Stimulated activated CD8-positive, alpha-beta memory T cell treated with anti-CD3 and anti-CD28 coated beads, Interleukin-12 subunit alpha, Interleukin-12 subunit beta, amount 100 ng/mL, for 24 hours (primary cell): ENCODE measurements around the gene TSHZ1.

Source experiments
- DNase-seq: peaks from one replicate; pipeline ENCODE4 v3.0.0-alpha.2; 2020; ENCODE audit errors: extremely low read depth

Gene TSHZ1

DNA sequence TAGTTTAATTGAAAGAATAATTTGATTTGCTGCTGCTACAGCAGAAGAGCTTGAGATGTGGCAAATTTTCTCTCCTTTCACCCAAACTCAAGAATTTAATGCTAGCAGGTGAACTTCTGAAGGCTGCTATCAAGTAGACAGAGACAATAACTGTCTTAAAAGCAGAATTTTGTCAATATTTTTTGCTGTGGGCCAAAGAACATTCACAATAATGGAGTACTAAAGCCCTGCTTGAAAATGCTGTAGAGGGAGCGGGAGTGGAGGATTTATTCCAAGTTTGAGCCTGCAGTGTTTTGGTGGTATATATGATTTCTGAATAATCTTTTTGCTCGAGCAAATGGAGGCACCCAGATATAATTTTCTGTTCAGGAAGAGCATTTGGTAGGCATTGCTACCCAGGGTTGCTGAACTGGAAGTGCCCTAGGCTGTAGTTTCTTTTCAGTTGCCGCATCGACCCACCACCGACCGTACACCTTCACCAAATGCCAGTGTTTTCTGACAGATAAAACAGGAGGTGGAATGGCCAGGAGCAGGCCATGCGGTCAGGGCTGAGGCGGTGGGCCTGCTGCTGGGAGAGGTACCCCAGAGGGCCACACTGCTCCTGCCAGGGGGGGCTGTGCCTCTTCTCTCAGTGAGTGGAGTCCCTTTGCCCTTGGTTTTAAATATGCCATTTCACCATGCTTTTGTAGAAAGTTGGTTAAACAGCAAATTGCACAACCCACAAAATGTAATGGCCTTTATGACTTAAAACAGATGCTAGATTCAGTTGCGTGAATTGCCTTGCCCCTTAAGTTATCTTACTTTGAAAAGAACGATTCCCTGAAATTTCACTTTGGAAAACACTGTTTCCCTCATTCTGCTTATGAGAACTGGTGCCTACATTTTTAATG is 36.4 kb downstream of the TSHZ1 start:
- DNase-seq: no peak

GRCh38 chr18:75247611-75248421 is 37.2 kb downstream of the TSHZ1 start:
- DNase-seq: no peak

DNA sequence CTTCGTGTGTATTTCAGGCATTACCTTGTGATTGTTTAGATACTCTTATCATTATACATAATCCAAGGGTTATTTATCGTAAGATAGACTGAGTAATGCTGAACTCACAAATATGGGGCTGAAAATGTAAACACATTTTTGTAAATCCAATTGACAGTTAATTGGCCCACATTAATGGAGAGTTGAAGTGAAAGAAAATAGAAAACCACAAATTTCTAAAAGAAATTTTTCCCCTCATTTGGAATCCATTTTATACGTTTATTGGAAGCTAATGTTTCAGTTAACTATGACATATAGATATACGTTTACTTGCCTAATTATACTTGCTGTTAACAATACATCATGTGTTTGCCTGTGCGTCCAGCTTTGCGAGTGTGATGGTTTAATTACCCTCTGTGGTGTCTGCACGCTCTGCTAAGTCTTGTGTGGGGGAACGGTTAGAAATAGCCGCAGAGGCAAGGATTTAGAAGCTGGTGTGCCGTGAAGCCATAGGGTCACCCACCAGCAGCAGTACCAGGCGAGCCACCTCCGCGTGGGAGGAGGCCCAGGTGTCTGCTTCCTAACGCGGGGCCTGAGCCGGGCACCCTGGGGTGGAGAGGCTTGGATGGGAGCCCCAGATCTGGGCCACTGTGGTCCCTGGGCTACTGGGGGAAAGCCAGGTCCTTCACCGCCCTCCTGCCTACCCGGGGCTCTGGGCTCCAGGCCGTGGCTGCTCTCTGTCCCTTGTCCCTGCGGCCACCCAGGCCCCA is 38.0 kb downstream of the TSHZ1 start:
- DNase-seq: no peak

GRCh38 chr18:75249175-75249518 is 38.5 kb downstream of the TSHZ1 start:
- DNase-seq: no peak

GRCh38 chr18:75249672-75250470 is 39.3 kb downstream of the TSHZ1 start:
- no peak for DNase-seq

DNA sequence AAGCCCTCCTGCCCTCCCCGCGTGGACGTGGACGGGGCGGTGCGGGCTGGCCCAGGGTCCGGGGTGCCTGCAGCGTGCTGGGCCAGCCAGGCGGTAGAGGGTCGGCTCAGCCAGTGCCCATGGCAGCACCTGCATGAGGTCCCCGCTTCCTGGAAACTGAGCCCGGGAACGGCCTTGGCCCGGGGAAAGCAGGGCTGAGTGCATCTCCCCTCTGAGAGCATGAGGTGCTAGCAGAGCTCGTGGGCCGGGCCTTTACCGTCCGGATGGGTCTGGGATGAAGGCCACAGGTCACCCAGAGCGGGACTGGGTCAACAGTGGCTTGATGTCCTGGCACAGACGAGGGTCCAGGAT is 39.8 kb downstream of the TSHZ1 start:
- no peak for DNase-seq

GRCh38 chr18:75251466-75251865 is 40.9 kb downstream of the TSHZ1 start:
- no peak for DNase-seq

GRCh38 chr18:75252136-75252535 is 41.5 kb downstream of the TSHZ1 start:
- DNase-seq: no peak

GRCh38 chr18:75253043-75253442 is 42.4 kb downstream of the TSHZ1 start:
- DNase-seq: no peak

GRCh38 chr18:75253784-75254183 is 43.2 kb downstream of the TSHZ1 start:
- DNase-seq: no peak

- no peak for DNase-seq
Measured at GRCh38 chr18:75255094-75255493, 44.5 kb downstream of the TSHZ1 start.

DNA sequence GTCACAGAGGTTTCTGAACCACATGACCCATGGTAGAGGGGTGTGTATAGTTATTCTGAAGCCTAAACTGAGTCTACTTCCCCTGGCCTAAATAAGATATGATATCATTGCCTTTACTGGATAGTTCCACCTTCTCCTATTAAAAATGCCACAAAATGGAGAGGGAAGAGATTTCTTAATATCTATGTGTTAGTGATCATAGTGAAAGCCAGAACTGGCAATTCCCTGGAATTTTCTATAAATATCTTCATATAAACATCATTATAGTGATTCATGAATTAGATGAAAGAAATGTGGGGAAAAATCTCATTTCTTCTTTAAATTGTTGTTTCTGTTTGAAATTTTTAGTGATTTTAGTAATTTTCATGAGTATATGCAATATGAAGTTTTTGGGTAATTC is 45.8 kb downstream of the TSHZ1 start:
- no peak for DNase-seq

GRCh38 chr18:75257605-75258004 is 47.0 kb downstream of the TSHZ1 start:
- DNase-seq: no peak

DNA sequence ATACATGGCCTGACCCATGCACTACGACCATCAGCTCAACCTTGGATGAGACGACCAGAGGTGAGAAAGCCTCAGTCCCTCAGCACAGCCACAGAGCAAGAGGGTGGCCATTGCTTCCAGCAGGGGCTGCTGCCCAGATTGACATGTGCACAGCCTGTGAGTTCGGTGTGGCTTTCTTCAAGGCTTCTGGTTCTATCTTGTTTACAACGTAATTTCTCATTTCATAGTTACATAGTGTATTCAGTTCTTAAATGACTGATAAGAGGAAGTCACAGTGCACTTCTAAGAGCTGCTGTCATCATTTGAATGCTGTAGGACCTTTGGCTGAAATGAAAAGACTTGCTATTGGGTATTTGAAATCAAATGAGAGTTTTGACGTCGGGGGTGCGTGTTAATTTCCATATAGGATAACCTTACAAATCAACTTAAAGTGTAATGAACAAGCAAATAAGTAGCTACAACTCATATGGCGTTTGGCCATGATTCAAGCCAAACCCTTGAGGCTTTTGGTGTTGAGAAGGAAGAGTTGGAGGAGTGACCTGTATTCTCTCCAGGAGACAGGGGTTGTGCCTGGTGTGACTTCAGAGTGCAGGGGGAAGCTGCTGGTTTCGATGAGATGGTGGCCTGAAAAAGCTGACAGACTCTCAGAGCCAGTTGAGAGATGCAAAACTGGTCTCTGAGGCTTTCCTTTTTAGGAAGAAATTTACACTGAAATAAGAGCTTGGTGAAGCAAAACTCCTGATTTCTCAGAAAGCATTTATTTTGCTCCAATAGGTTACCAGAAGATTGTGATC is 51.0 kb downstream of the TSHZ1 start:
- no peak for DNase-seq

- DNase-seq: no peak
Measured at GRCh38 chr18:75262511-75262910, 51.9 kb downstream of the TSHZ1 start.

DNA sequence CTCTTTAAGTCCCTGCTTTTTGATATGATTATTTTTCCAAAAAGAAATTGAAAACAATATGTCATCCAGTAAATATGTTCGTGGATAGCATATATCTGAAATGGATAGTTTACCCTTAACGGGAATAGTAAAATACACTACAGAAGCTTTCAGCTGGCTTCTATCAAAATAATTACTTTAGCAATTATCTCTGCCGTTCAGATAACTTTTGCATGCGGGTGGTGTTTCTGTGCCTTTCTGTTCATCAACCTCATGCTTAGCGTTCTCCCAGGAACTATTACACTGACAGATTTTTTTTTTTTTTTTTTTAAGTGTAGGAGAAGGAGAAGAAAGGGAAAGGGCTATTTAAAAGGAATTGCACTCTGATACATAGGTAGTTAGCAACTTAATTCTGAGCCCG is 53.6 kb downstream of the TSHZ1 start:
- DNase-seq: no peak

DNA sequence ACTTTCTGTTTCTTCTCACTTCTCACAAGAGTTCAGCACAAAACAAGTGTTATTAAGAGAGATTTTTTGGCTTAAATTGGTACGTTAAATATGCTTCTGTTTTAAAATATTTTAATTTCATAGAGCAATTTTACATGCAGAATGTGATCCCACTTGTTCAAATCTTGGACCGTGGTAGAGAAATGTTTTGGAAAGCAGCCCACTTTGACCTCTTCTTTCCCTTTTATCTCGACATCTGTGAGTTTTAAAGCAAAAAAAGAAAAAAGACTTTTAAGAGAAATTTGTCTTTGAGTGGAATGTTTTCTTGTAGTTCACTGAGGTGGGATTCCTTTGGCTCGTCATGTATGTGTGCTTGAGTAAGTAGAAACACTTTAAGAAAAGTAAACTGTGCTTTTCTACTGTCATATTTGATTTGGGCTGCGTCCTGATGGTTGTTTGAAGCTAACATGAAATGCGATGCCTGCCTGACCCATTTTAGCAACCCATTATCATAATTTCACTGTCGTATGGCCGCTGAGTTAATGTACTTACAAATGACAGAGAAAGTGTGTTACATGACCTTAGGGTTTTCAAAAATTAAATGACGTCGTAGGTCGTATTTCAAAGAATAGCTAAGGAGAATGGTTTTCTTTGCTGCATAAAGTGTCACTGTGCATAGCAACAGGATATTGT is 54.5 kb downstream of the TSHZ1 start:
- DNase-seq: no peak

- no peak for DNase-seq
Measured at GRCh38 chr18:75265872-75266271, 55.3 kb downstream of the TSHZ1 start.

DNA sequence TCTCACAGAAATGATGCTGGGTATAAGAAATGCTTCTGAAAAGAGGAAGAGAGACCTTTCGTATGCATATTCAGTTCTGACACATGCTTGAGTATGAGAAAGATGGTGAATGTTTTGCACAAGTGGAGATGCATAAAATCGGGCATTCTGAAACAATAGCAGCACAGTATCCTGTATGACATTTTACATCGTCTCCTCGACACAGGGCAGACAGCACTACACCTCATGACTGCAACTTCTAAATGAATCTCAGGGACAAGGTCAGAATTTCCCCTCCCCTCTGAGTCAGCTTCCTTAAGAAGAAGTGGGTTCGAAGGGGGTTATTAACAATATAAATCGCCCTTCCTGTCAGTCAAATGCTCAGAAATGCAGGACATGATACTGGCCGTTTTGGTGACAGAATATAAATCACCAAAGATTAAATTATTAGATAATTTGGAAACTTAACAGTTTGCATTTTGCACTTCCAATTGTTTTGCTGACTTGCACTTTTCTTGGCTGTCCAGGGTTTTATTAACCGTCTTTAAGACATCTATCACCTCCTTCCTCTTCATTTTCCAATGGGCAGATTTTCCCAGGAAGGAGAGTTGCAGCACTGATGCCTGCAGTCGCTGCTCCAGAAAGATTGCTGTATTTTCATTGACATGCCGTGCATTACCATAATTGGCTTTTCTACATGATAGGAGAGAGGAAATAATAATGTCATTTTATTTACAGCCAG is 57.2 kb downstream of the TSHZ1 start:
- DNase-seq: no peak

- no peak for DNase-seq
Measured at GRCh38 chr18:75268364-75268646, 57.7 kb downstream of the TSHZ1 start.
